ENCODE results near the gene FAAP20.

FAAP20 gene

GRCh38 chr1:2199042-2199810 is 4.7 kb upstream of the FAAP20 start:
- Histone ChIP-seq H3K27ac (ENCODE audit: low read depth, low read length) (no peak overlapping the region), H3K4me3 (ENCODE audit: low read depth, low read length) (peak overlapping the region; percentile 59), H3K9me3 (ENCODE audit: control insufficient read depth, insufficient read depth, low read depth, low read length) (no peaks in the 10 kb centered on the region), H3K27me3 (ENCODE audit: control insufficient read depth, insufficient read depth, low read length) (no peaks in the 10 kb centered on the region), H3K36me3 (ENCODE audit: control insufficient read depth, insufficient read depth, low read length) (no peaks in the 10 kb centered on the region), H3K9ac (ENCODE audit: low read length) (peak overlapping the region; percentile 14), H3K4me1 (ENCODE audit: control insufficient read depth, insufficient read depth, low read length) (peaks cover 10% of the 10 kb centered on the region)

GRCh38 chr1:2198571-2198970 is 4.0 kb upstream of the FAAP20 start:
- 0 out of 2 replicates have a peak overlapping the region, but pooled peaks have one; percentile 59 for H3K4me3 ChIP-seq (ENCODE audit: low read depth, low read length)
- H3K4me1 ChIP-seq (ENCODE audit: control insufficient read depth, insufficient read depth, low read length) = peaks cover 8% of the 10 kb centered on the region
- no peak overlapping the region for H3K27ac ChIP-seq (ENCODE audit: low read depth, low read length)
- H3K9me3 ChIP-seq (ENCODE audit: control insufficient read depth, insufficient read depth, low read depth, low read length) = no peaks in the 10 kb centered on the region
- H3K9ac ChIP-seq (ENCODE audit: low read length) = peak overlapping the region; percentile 14
- no peaks in the 10 kb centered on the region for H3K27me3 ChIP-seq (ENCODE audit: control insufficient read depth, insufficient read depth, low read length)
- H3K36me3 ChIP-seq (ENCODE audit: control insufficient read depth, insufficient read depth, low read length) = no peaks in the 10 kb centered on the region

GRCh38 chr1:2197707-2198165 is 3.2 kb upstream of the FAAP20 start:
- Histone ChIP-seq H3K4me3 (ENCODE audit: low read depth, low read length) (no peak overlapping the region), H3K9me3 (ENCODE audit: control insufficient read depth, insufficient read depth, low read depth, low read length) (no peaks in the 10 kb centered on the region), H3K9ac (ENCODE audit: low read length) (no peak overlapping the region), H3K4me1 (ENCODE audit: control insufficient read depth, insufficient read depth, low read length) (peaks cover 12% of the 10 kb centered on the region), H3K27me3 (ENCODE audit: control insufficient read depth, insufficient read depth, low read length) (no peaks in the 10 kb centered on the region), H3K27ac (ENCODE audit: low read depth, low read length) (no peak overlapping the region), H3K36me3 (ENCODE audit: control insufficient read depth, insufficient read depth, low read length) (0 out of 2 replicates have a peak, but pooled peaks cover 2% of the 10 kb centered on the region)

GRCh38 chr1:2196901-2197638 is 2.5 kb upstream of the FAAP20 start:
- peaks cover 12% of the 10 kb centered on the region for H3K4me1 ChIP-seq (ENCODE audit: control insufficient read depth, insufficient read depth, low read length)
- no peaks in the 10 kb centered on the region for H3K27me3 ChIP-seq (ENCODE audit: control insufficient read depth, insufficient read depth, low read length)
- no peak overlapping the region for H3K4me3 ChIP-seq (ENCODE audit: low read depth, low read length)
- H3K27ac ChIP-seq (ENCODE audit: low read depth, low read length) = no peak overlapping the region
- no peak overlapping the region for H3K9ac ChIP-seq (ENCODE audit: low read length)
- H3K9me3 ChIP-seq (ENCODE audit: control insufficient read depth, insufficient read depth, low read depth, low read length) = no peaks in the 10 kb centered on the region
- peaks cover 9% of the 10 kb centered on the region; the same call in 1 of the 2 replicates for H3K36me3 ChIP-seq (ENCODE audit: control insufficient read depth, insufficient read depth, low read length)

- no peak overlapping the region for H3K4me3 ChIP-seq (ENCODE audit: low read depth, low read length)
- H3K36me3 ChIP-seq (ENCODE audit: control insufficient read depth, insufficient read depth, low read length) = peaks cover 11% of the 10 kb centered on the region; the same call in 1 of the 2 replicates
- H3K27me3 ChIP-seq (ENCODE audit: control insufficient read depth, insufficient read depth, low read length) = no peaks in the 10 kb centered on the region
- H3K9ac ChIP-seq (ENCODE audit: low read length) = no peak overlapping the region
- peak overlapping the region; percentile 50; the same call in 1 of the 2 replicates for H3K27ac ChIP-seq (ENCODE audit: low read depth, low read length)
- H3K4me1 ChIP-seq (ENCODE audit: control insufficient read depth, insufficient read depth, low read length) = peaks cover 13% of the 10 kb centered on the region
- H3K9me3 ChIP-seq (ENCODE audit: control insufficient read depth, insufficient read depth, low read depth, low read length) = no peaks in the 10 kb centered on the region
Observed at GRCh38 chr1:2195785-2196184, 1.2 kb upstream of the FAAP20 start.

GRCh38 chr1:2194898-2195673 is 514 bp upstream of the FAAP20 start:
- H3K9me3 ChIP-seq (ENCODE audit: control insufficient read depth, insufficient read depth, low read depth, low read length) = no peaks in the 10 kb centered on the region
- H3K27me3 ChIP-seq (ENCODE audit: control insufficient read depth, insufficient read depth, low read length) = no peaks in the 10 kb centered on the region
- H3K36me3 ChIP-seq (ENCODE audit: control insufficient read depth, insufficient read depth, low read length) = peaks cover 11% of the 10 kb centered on the region; the same call in 1 of the 2 replicates
- peak overlapping the region; percentile 50 for H3K4me3 ChIP-seq (ENCODE audit: low read depth, low read length)
- H3K27ac ChIP-seq (ENCODE audit: low read depth, low read length) = peak overlapping the region; percentile 50; the same call in 1 of the 2 replicates
- H3K9ac ChIP-seq (ENCODE audit: low read length) = peak overlapping the region; percentile 14
- H3K4me1 ChIP-seq (ENCODE audit: control insufficient read depth, insufficient read depth, low read length) = peaks cover 20% of the 10 kb centered on the region

- Histone ChIP-seq H3K27me3 (ENCODE audit: control insufficient read depth, insufficient read depth, low read length) (no peaks in the 10 kb centered on the region), H3K36me3 (ENCODE audit: control insufficient read depth, insufficient read depth, low read length) (peaks cover 11% of the 10 kb centered on the region; the same call in 1 of the 2 replicates), H3K27ac (ENCODE audit: low read depth, low read length) (no peak overlapping the region), H3K9me3 (ENCODE audit: control insufficient read depth, insufficient read depth, low read depth, low read length) (no peaks in the 10 kb centered on the region), H3K4me1 (ENCODE audit: control insufficient read depth, insufficient read depth, low read length) (peaks cover 20% of the 10 kb centered on the region), H3K4me3 (ENCODE audit: low read depth, low read length) (peak overlapping the region; percentile 50), H3K9ac (ENCODE audit: low read length) (peak overlapping the region; percentile 53)
Observed at GRCh38 chr1:2193514-2194281, 874 bp downstream of the FAAP20 start.

GRCh38 chr1:2192031-2192995 is 2.3 kb downstream of the FAAP20 start:
- Histone ChIP-seq H3K27ac (ENCODE audit: low read depth, low read length) (no peak overlapping the region), H3K27me3 (ENCODE audit: control insufficient read depth, insufficient read depth, low read length) (no peaks in the 10 kb centered on the region), H3K4me3 (ENCODE audit: low read depth, low read length) (no peak overlapping the region; the same call in 1 of the 2 replicates), H3K9ac (ENCODE audit: low read length) (no peak overlapping the region), H3K9me3 (ENCODE audit: control insufficient read depth, insufficient read depth, low read depth, low read length) (no peaks in the 10 kb centered on the region), H3K4me1 (ENCODE audit: control insufficient read depth, insufficient read depth, low read length) (peaks cover 20% of the 10 kb centered on the region), H3K36me3 (ENCODE audit: control insufficient read depth, insufficient read depth, low read length) (peaks cover 11% of the 10 kb centered on the region; the same call in 1 of the 2 replicates)

GRCh38 chr1:2190491-2190976 is 4.0 kb downstream of the FAAP20 start:
- Histone ChIP-seq H3K36me3 (ENCODE audit: control insufficient read depth, insufficient read depth, low read length) (peaks cover 18% of the 10 kb centered on the region), H3K4me3 (ENCODE audit: low read depth, low read length) (peak overlapping the region; percentile 51), H3K4me1 (ENCODE audit: control insufficient read depth, insufficient read depth, low read length) (peaks cover 20% of the 10 kb centered on the region), H3K27me3 (ENCODE audit: control insufficient read depth, insufficient read depth, low read length) (no peaks in the 10 kb centered on the region), H3K9ac (ENCODE audit: low read length) (no peak overlapping the region), H3K27ac (ENCODE audit: low read depth, low read length) (no peak overlapping the region; the same call in 1 of the 2 replicates), H3K9me3 (ENCODE audit: control insufficient read depth, insufficient read depth, low read depth, low read length) (no peaks in the 10 kb centered on the region)
